Upper lobe of right lung (tissue), 1 donor: Measurements from ENCODE around the gene MED15. TPM values are rescaled to one million over a fixed set of nuclear protein-coding genes. Genes with fewer than 3 reads are reported as not detected.
"Not testable (repeated sequence)": the region's sequence is repeated elsewhere in the genome, so short reads cannot be mapped to it uniquely, and the experiment has no call there.

Experiments used
- ATAC-seq: fragments of 200-7000 bp; cut with Tn5 transposase; one replicate; pipeline ENCODE4 v1.9.1; 2020; ENCODE audit warnings: mild to moderate bottlenecking, moderate library complexity
- DNase-seq: peaks from one replicate; pipeline ENCODE4 v3.0.0-alpha.2; 2020
- H3K27ac ChIP-seq: fragments of 200-600 bp; one replicate; pipeline ENCODE4 v1.8.0; 2022
- H3K27me3 ChIP-seq: fragments of 200-600 bp; one replicate; pipeline ENCODE4 v1.8.0; 2022; ENCODE audit warnings: mild to moderate bottlenecking
- H3K36me3 ChIP-seq: fragments of 200-600 bp; one replicate; pipeline ENCODE4 v1.8.0; 2022
- H3K4me1 ChIP-seq: fragments of 200-600 bp; one replicate; pipeline ENCODE4 v1.8.0; 2022
- H3K4me3 ChIP-seq: fragments of 200-600 bp; one replicate; pipeline ENCODE4 v1.8.0; 2022; ENCODE audit warnings: mild to moderate bottlenecking
- H3K9me3 ChIP-seq: fragments of 200-600 bp; one replicate; pipeline ENCODE4 v1.8.0; 2022
- intact Hi-C: fragments of 100-400 bp; cut with DNase I; formaldehyde crosslinking; loops from one replicate; pipeline ENCODE4 v1.11.0; 2022
- total RNA-seq: library from RNA; stranded (reverse); fragmentation: NEBNext Ultra II Directional; extraction: Animal tissue kit (Norgen Biotek cat#: 25700); gene quantifications from one replicate; pipeline ENCODE4 v1.2.1, GENCODE V29; 2021
- TF ChIP-seq, protein P1 (sequence below): fragments of 200-600 bp; IDR thresholded peaks from one replicate; pipeline ENCODE4 v1.8.0; 2022; ENCODE audit warnings: antibody characterized with exemption
- donor health status: DM: no; HTN: yes; CAD: no; lungs with severe emphysema.

Gene MED15
- total RNA-seq, 1 donor from 2014 or later, result 96.9 TPM

- no peaks in the 10 kb centered on the region for H3K9me3 ChIP-seq
- ATAC-seq, result no peak
- H3K4me3 ChIP-seq, result no peak overlapping the region
- no peaks in the 10 kb centered on the region for H3K36me3 ChIP-seq
- intact Hi-C loops, result no loop called here
- TF ChIP-seq, protein P1, sequence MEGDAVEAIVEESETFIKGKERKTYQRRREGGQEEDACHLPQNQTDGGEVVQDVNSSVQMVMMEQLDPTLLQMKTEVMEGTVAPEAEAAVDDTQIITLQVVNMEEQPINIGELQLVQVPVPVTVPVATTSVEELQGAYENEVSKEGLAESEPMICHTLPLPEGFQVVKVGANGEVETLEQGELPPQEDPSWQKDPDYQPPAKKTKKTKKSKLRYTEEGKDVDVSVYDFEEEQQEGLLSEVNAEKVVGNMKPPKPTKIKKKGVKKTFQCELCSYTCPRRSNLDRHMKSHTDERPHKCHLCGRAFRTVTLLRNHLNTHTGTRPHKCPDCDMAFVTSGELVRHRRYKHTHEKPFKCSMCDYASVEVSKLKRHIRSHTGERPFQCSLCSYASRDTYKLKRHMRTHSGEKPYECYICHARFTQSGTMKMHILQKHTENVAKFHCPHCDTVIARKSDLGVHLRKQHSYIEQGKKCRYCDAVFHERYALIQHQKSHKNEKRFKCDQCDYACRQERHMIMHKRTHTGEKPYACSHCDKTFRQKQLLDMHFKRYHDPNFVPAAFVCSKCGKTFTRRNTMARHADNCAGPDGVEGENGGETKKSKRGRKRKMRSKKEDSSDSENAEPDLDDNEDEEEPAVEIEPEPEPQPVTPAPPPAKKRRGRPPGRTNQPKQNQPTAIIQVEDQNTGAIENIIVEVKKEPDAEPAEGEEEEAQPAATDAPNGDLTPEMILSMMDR, result no peak
- no peaks in the 10 kb centered on the region for H3K4me1 ChIP-seq
- H3K27me3 ChIP-seq, result no peaks in the 10 kb centered on the region
- DNase-seq, result no peak
- H3K27ac ChIP-seq, result no peak overlapping the region
Observed at GRCh38 chr22:20479612-20480196, 27.7 kb upstream of the MED15 start.

DNA sequence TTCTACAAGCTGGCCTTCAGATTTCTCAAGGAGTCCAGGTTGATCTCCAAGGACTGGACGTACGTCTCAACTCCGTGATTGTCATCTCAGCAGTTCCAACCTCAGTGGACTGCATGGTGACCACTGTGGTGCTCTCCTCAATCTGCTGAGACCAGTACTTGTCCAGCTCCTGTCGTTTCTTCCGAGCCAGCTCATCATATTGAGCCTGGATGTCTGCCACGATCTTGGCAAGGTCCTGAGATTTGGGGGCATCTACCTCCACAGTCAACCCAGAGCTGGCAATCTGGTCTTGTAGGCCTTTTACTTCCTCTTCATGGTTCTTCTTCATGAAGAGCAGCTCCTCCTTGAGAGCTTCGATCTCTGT is 24.3 kb upstream of the MED15 start:
- intact Hi-C loops, H3K27me3 ChIP-seq, ATAC-seq, H3K4me3 ChIP-seq, DNase-seq, H3K36me3 ChIP-seq, H3K9me3 ChIP-seq, H3K27ac ChIP-seq, H3K4me1 ChIP-seq: not testable (repeated sequence)

DNA sequence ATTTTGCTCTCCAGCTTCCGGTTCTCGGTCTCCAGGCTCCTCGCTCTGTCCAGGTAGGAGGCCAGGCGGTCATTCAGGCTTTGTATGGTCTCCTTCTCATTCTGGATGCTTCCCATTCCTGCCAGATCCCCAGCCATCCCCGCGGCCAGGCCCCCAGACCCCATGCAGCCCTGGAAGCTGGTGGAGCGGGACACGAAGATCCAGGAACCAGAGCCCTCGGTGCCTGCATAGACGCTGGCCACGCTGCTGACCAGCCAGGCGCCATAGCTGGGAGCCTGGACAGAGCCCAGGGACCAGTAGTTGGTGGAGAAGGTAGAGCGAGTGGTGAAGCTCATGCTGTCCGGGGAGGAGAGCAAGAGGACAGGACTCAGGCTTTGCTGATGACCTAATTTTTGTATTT is 23.6 kb upstream of the MED15 start:
- Histone ChIP-seq H3K36me3 (no peaks in the 10 kb centered on the region), H3K27me3 (no peaks in the 10 kb centered on the region), H3K4me3 (no peak overlapping the region), H3K9me3 (no peaks in the 10 kb centered on the region), H3K27ac (no peak overlapping the region), H3K4me1 (no peaks in the 10 kb centered on the region)
- DNase-seq, result no peak
- ATAC-seq, result no peak
- intact Hi-C loops, result no loop called here
- TF ChIP-seq, protein P1, result no peak

DNA sequence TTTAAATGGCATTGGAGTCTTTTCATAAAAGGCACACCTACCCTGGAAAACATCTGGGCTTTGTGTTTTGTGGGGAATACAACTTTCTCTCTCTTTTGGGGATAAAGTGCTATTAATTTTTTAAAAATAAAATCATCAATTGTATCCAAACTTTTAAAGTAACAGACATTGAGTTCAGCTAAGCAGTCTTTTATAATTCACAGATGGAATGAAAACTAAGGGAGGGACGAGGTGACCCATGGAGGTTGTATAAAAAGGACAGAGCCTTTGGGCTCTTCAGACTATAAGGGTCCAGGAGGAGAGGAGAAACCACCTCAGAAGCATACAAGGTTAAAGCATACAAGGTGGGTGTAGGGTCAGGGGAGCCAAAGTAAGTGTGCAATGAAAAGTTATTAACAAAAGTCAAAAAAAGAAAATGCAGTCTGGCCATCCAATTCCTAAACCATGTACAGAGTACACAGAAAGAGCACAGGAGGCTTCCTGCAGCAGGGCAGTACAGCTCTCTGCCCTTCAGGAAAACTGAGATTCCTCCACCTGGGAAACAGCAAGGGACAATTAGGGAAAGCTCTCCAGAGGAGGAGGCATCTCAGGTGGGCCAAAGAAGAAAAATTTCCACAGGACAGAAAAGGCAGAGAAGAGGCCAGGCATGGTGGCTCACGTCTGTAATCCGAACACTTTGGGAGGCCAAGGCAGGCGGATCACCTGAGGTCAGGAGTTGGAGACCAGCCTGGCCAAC is 22.3 kb upstream of the MED15 start:
- Histone ChIP-seq H3K27ac (no peak overlapping the region), H3K4me1 (no peaks in the 10 kb centered on the region), H3K4me3 (no peak overlapping the region), H3K36me3 (no peaks in the 10 kb centered on the region), H3K27me3 (no peaks in the 10 kb centered on the region), H3K9me3 (no peaks in the 10 kb centered on the region)
- ATAC-seq (no peak), DNase-seq (no peak)
- TF ChIP-seq, protein P1, result no peak
- intact Hi-C loops, result no loop called here

- Histone ChIP-seq H3K4me3 (no peak overlapping the region), H3K4me1 (no peaks in the 10 kb centered on the region), H3K27ac (no peak overlapping the region), H3K27me3 (no peaks in the 10 kb centered on the region), H3K9me3 (no peaks in the 10 kb centered on the region), H3K36me3 (no peaks in the 10 kb centered on the region)
- ATAC-seq (no peak), DNase-seq (no peak)
- TF ChIP-seq, protein P1, result no peak
- intact Hi-C loops, result no loop called here
Observed at GRCh38 chr22:20486229-20486628, 21.2 kb upstream of the MED15 start.

DNA sequence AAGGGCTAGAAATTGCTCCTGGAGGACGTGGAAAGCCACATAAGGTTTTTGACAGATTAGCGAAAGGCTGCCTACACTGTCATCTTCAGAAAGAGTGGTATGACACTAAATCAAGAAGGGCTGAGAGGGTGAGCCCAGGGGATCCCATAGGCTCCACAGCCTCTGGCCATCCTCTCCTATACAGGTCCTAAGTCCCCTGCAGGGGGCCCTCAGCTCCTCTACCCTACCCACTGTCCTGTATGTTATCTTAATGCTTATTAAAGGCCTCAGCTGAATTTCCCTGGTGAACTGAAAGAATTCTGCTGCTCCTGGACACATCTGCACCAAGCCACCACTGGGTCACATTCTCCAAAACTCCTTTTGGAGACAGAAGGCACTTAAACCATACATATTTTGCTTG is 19.7 kb upstream of the MED15 start:
- Histone ChIP-seq H3K36me3 (no peaks in the 10 kb centered on the region), H3K4me3 (no peak overlapping the region), H3K9me3 (no peaks in the 10 kb centered on the region), H3K4me1 (no peaks in the 10 kb centered on the region), H3K27ac (no peak overlapping the region), H3K27me3 (no peaks in the 10 kb centered on the region)
- ATAC-seq (no peak), DNase-seq (no peak)
- TF ChIP-seq, protein P1, result no peak
- intact Hi-C loops, result no loop called here
